WTC11 (cell line): Measurements from ENCODE around the gene DCTN2. TPM values are rescaled to one million over a fixed set of nuclear protein-coding genes. Genes with fewer than 3 reads are reported as not detected.
"Not testable (repeated sequence)": the region's sequence is repeated elsewhere in the genome, so short reads cannot be mapped to it uniquely, and the experiment has no call there.

Experiments
- ATAC-seq: fragments of 200-7000 bp; cut with Tn5 transposase; 2 replicates; pipeline ENCODE4 v1.10.0; 2021; ENCODE audit warnings: mild to moderate bottlenecking, moderate library complexity
- CTCF ChIA-PET: fragments of 300-600 bp; sonication (Branson Sonifier 250); formaldehyde crosslinking; loops from one replicate; lab custom pipeline; 2021; ENCODE audit warnings: antibody characterized with exemption; lab: Charles Lee
- POLR2A ChIA-PET: fragments of 350-600 bp; sonication (Branson Sonifier 250); formaldehyde crosslinking; loops from one replicate; lab custom pipeline; 2021; ENCODE audit warnings: antibody characterized with exemption; lab: Charles Lee
- DNase-seq: peaks from one replicate; pipeline ENCODE4 v3.0.0; 2021; ENCODE audit warnings: low spot score
- H3K27ac Mint-ChIP-seq: 2 replicates; pipeline ENCODE4 v1.8.0; 2021; ENCODE audit warnings: mixed read lengths
- H3K27me3 Mint-ChIP-seq: 2 replicates; pipeline ENCODE4 v1.8.0; 2021; ENCODE audit warnings: low read depth, mild to moderate bottlenecking, moderate library complexity, mixed read lengths
- H3K36me3 Mint-ChIP-seq: 2 replicates; pipeline ENCODE4 v1.8.0; 2021; ENCODE audit warnings: mixed read lengths
- H3K4me1 Mint-ChIP-seq: 2 replicates; pipeline ENCODE4 v1.8.0; 2022; ENCODE audit warnings: mixed read lengths
- H3K4me3 Mint-ChIP-seq: 2 replicates; pipeline ENCODE4 v1.8.0; 2021; ENCODE audit warnings: mild to moderate bottlenecking, moderate library complexity, mixed read lengths
- H3K9me3 Mint-ChIP-seq: 2 replicates; pipeline ENCODE4 v1.8.0; 2021; ENCODE audit warnings: mixed read lengths
- AR ChIP-seq: fragments of 250-450 bp; sonication (Bioruptor Pico); IDR thresholded peaks from 2 replicates; pipeline ENCODE4 v1.9.0; 2021; ENCODE audit warnings: mild to moderate bottlenecking
- CREB1 ChIP-seq: sonication (generic); formaldehyde crosslinking; IDR thresholded peaks from 2 replicates; pipeline ENCODE4 v1.8.0; 2023; ENCODE audit warnings: mild to moderate bottlenecking, missing genetic modification reagents
- ELF4 ChIP-seq: sonication (generic); formaldehyde crosslinking; IDR thresholded peaks from 2 replicates; pipeline ENCODE4 v1.8.1; 2022; ENCODE audit warnings: low read depth, mild to moderate bottlenecking, moderate library complexity, missing genetic modification reagents
- ESRRA ChIP-seq: sonication (generic); formaldehyde crosslinking; IDR thresholded peaks from 2 replicates; pipeline ENCODE4 v1.8.1; 2022; ENCODE audit warnings: mild to moderate bottlenecking, missing genetic modification reagents, borderline replicate concordance
- FOXP1 ChIP-seq: sonication (generic); formaldehyde crosslinking; IDR thresholded peaks from 2 replicates; pipeline ENCODE4 v1.8.0; 2022; ENCODE audit warnings: missing genetic modification reagents, mild to moderate bottlenecking, moderate library complexity, borderline replicate concordance
- GTF2I ChIP-seq: fragments of 250-450 bp; sonication (Bioruptor Pico); conservative IDR thresholded peaks from 2 replicates; pipeline ENCODE4 v1.4.0; 2021; ENCODE audit warnings: mild to moderate bottlenecking
- HMGA2 ChIP-seq: fragments of 250-450 bp; sonication (Bioruptor Pico); IDR thresholded peaks from 2 replicates; pipeline ENCODE4 v1.4.0; 2021; ENCODE audit warnings: mild to moderate bottlenecking, moderate library complexity
- NFE2L1 ChIP-seq: sonication (generic); formaldehyde crosslinking; IDR thresholded peaks from 2 replicates; pipeline ENCODE4 v1.8.1; 2023; ENCODE audit warnings: missing genetic modification reagents
- PREB ChIP-seq: sonication (generic); formaldehyde crosslinking; IDR thresholded peaks from 2 replicates; pipeline ENCODE4 v1.8.1; 2022; ENCODE audit warnings: mild to moderate bottlenecking, missing genetic modification reagents, moderate library complexity, borderline replicate concordance
- SMAD3 ChIP-seq: sonication (generic); formaldehyde crosslinking; IDR thresholded peaks from 2 replicates; pipeline ENCODE4 v1.8.0; 2022; ENCODE audit warnings: missing genetic modification reagents, mild to moderate bottlenecking, borderline replicate concordance
- ZNF396 ChIP-seq: fragments of 250-450 bp; sonication (Bioruptor Pico); IDR thresholded peaks from 2 replicates; pipeline ENCODE4 v1.8.0; 2021; ENCODE audit warnings: mild to moderate bottlenecking, moderate library complexity, borderline replicate concordance
- total RNA-seq: library from RNA; stranded (reverse); gene quantifications from 3 replicates; pipeline ENCODE4 v1.2.3, GENCODE V29; 2021
- TF ChIP-seq, protein P1 (sequence below): sonication (generic); formaldehyde crosslinking; IDR thresholded peaks from 2 replicates; pipeline ENCODE4 v1.8.1; 2022; ENCODE audit warnings: low read depth, mild to moderate bottlenecking, moderate library complexity, missing genetic modification reagents, borderline replicate concordance
- TF ChIP-seq, protein P2 (sequence below): sonication (generic); formaldehyde crosslinking; IDR thresholded peaks from 2 replicates; pipeline ENCODE4 v1.8.1; 2023; ENCODE audit warnings: mild to moderate bottlenecking, missing genetic modification reagents, borderline replicate concordance
- TF ChIP-seq, protein P3 (sequence below): fragments of 250-450 bp; sonication (Bioruptor Pico); IDR thresholded peaks from 2 replicates; pipeline ENCODE4 v1.8.0; 2021; ENCODE audit warnings: mild to moderate bottlenecking
- TF ChIP-seq, protein P4 (sequence below): sonication (generic); formaldehyde crosslinking; IDR thresholded peaks from 2 replicates; pipeline ENCODE4 v1.8.0; 2023; ENCODE audit warnings: missing genetic modification reagents, mild to moderate bottlenecking, borderline replicate concordance

Gene DCTN2
- total RNA-seq, 1 experiment from 2014 or later = 93.5 TPM

GRCh38 chr12:57590479-57590863 lies 43.5 kb upstream of the DCTN2 start:
- ChIA-PET POLR2A (interaction anchor here (0.6 to 1.2 kb wide), 3 partner anchors 21 to 1731 kb away, joined by 3 to 4 read pairs (median 3); partner anchors contain the start of gene ARHGEF25), CTCF (interaction anchor here (0.6 to 4.7 kb wide), 10 partner anchors 9 to 320 kb away, joined by 3 to 22 read pairs (median 6); partner anchors contain the start of genes ARHGEF25, B4GALNT1 and DTX3)
- Mint-ChIP-seq H3K4me3 (peak overlapping the region; percentile 89), H3K27ac (peak overlapping the region; percentile 72), H3K4me1 (peaks cover 14% of the 10 kb centered on the region), H3K9me3 (no peaks in the 10 kb centered on the region), H3K36me3 (0 out of 2 replicates have a peak, but pooled peaks cover 4% of the 10 kb centered on the region), H3K27me3 (peaks cover 3% of the 10 kb centered on the region; the same call in 1 of the 2 replicates)
- ATAC-seq = peak; percentile 9
- TF ChIP-seq HMGA2 (CRISPR knock-in tag) (no peak), GTF2I (CRISPR knock-in tag) (no peak), NFE2L1 (CRISPR knock-in tag) (no peak), ESRRA (CRISPR knock-in tag) (no peak), SMAD3 (CRISPR knock-in tag) (no peak), ELF4 (no peak), CREB1 (CRISPR knock-in tag) (no peak), AR (CRISPR knock-in tag) (no peak), FOXP1 (CRISPR knock-in tag) (no peak), ZNF396 (CRISPR knock-in tag) (no peak), PREB (CRISPR knock-in tag) (no peak)
- TF ChIP-seq, protein P1, sequence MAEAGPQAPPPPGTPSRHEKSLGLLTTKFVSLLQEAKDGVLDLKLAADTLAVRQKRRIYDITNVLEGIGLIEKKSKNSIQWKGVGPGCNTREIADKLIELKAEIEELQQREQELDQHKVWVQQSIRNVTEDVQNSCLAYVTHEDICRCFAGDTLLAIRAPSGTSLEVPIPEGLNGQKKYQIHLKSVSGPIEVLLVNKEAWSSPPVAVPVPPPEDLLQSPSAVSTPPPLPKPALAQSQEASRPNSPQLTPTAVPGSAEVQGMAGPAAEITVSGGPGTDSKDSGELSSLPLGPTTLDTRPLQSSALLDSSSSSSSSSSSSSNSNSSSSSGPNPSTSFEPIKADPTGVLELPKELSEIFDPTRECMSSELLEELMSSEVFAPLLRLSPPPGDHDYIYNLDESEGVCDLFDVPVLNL (CRISPR knock-in tag) = no peak
- TF ChIP-seq, protein P2, sequence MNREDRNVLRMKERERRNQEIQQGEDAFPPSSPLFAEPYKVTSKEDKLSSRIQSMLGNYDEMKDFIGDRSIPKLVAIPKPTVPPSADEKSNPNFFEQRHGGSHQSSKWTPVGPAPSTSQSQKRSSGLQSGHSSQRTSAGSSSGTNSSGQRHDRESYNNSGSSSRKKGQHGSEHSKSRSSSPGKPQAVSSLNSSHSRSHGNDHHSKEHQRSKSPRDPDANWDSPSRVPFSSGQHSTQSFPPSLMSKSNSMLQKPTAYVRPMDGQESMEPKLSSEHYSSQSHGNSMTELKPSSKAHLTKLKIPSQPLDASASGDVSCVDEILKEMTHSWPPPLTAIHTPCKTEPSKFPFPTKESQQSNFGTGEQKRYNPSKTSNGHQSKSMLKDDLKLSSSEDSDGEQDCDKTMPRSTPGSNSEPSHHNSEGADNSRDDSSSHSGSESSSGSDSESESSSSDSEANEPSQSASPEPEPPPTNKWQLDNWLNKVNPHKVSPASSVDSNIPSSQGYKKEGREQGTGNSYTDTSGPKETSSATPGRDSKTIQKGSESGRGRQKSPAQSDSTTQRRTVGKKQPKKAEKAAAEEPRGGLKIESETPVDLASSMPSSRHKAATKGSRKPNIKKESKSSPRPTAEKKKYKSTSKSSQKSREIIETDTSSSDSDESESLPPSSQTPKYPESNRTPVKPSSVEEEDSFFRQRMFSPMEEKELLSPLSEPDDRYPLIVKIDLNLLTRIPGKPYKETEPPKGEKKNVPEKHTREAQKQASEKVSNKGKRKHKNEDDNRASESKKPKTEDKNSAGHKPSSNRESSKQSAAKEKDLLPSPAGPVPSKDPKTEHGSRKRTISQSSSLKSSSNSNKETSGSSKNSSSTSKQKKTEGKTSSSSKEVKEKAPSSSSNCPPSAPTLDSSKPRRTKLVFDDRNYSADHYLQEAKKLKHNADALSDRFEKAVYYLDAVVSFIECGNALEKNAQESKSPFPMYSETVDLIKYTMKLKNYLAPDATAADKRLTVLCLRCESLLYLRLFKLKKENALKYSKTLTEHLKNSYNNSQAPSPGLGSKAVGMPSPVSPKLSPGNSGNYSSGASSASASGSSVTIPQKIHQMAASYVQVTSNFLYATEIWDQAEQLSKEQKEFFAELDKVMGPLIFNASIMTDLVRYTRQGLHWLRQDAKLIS (CRISPR knock-in tag) = no peak
- TF ChIP-seq, protein P3, sequence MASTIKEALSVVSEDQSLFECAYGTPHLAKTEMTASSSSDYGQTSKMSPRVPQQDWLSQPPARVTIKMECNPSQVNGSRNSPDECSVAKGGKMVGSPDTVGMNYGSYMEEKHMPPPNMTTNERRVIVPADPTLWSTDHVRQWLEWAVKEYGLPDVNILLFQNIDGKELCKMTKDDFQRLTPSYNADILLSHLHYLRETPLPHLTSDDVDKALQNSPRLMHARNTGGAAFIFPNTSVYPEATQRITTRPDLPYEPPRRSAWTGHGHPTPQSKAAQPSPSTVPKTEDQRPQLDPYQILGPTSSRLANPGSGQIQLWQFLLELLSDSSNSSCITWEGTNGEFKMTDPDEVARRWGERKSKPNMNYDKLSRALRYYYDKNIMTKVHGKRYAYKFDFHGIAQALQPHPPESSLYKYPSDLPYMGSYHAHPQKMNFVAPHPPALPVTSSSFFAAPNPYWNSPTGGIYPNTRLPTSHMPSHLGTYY (CRISPR knock-in tag) = no peak
- TF ChIP-seq, protein P4, sequence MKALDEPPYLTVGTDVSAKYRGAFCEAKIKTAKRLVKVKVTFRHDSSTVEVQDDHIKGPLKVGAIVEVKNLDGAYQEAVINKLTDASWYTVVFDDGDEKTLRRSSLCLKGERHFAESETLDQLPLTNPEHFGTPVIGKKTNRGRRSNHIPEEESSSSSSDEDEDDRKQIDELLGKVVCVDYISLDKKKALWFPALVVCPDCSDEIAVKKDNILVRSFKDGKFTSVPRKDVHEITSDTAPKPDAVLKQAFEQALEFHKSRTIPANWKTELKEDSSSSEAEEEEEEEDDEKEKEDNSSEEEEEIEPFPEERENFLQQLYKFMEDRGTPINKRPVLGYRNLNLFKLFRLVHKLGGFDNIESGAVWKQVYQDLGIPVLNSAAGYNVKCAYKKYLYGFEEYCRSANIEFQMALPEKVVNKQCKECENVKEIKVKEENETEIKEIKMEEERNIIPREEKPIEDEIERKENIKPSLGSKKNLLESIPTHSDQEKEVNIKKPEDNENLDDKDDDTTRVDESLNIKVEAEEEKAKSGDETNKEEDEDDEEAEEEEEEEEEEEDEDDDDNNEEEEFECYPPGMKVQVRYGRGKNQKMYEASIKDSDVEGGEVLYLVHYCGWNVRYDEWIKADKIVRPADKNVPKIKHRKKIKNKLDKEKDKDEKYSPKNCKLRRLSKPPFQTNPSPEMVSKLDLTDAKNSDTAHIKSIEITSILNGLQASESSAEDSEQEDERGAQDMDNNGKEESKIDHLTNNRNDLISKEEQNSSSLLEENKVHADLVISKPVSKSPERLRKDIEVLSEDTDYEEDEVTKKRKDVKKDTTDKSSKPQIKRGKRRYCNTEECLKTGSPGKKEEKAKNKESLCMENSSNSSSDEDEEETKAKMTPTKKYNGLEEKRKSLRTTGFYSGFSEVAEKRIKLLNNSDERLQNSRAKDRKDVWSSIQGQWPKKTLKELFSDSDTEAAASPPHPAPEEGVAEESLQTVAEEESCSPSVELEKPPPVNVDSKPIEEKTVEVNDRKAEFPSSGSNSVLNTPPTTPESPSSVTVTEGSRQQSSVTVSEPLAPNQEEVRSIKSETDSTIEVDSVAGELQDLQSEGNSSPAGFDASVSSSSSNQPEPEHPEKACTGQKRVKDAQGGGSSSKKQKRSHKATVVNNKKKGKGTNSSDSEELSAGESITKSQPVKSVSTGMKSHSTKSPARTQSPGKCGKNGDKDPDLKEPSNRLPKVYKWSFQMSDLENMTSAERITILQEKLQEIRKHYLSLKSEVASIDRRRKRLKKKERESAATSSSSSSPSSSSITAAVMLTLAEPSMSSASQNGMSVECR (CRISPR knock-in tag) = no peak
- DNase-seq = no peak

DNA sequence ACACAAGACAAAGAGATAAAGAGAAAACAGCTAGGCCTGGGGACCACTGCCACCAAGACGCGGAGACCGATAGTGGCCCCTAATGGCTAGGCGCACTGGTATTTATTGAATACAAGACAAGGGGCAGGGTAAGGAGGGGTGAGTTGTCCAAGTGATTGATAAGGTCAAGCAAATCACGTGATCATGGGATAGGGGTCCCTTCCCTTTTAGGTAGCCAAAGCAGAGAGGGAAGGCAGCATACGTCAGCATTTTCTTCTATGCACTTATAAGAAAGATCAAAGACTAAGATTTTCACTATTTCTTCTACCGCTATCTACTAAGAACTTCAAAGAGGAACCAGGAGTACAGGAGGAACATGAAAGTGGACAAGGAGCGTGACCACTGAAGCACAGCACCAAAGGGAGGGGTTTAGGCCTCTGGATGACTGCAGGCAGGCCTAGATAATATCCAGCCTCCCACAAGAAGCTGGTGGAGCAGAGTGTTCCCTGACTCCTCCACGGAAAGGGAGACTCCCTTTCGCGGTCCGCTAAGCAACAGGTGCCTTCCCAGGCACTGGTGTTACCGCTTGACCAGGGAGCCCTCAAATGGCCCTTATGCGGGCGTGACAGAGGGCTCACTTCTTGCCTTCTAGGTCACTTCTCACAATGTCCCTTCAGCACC lies 42.1 kb upstream of the DCTN2 start:
- H3K4me3 Mint-ChIP-seq, POLR2A ChIA-PET, H3K9me3 Mint-ChIP-seq, H3K36me3 Mint-ChIP-seq, H3K27me3 Mint-ChIP-seq, ATAC-seq, H3K27ac Mint-ChIP-seq, DNase-seq: not testable (repeated sequence)
- peaks cover 14% of the 10 kb centered on the region for H3K4me1 Mint-ChIP-seq
- CTCF ChIA-PET = interaction anchor here (4.1 to 4.7 kb wide), 2 partner anchors 31 to 137 kb away, joined by 11 to 21 read pairs; no protein-coding TSS in a partner anchor
